Testis (tissue), 3 donors: ENCODE results near the gene ARHGEF11. TPM values are rescaled to one million over a fixed set of nuclear protein-coding genes. Genes with fewer than 3 reads are reported as not detected.

ENCODE experiments used
- DNase-seq: peaks from one replicate; pipeline ENCODE4 v3.0.0-alpha.2; 2019
- H3K27ac ChIP-seq, 2 donors: fragments of 200-600 bp; sonication (generic); one replicate each; pipeline ENCODE4 v1.5.1; 2019
- H3K27me3 ChIP-seq: fragments of 200-600 bp; sonication (generic); one replicate; pipeline ENCODE4 v1.5.1; 2019
- H3K36me3 ChIP-seq: fragments of 200-600 bp; sonication (generic); one replicate; pipeline ENCODE4 v1.5.1; 2017; ENCODE audit warnings: low read depth; ENCODE audit errors: missing control alignments
- H3K4me1 ChIP-seq: fragments of 200-600 bp; sonication (generic); one replicate; pipeline ENCODE4 v1.5.1; 2019
- H3K4me3 ChIP-seq, 2 donors: fragments of 200-600 bp; sonication (generic); one replicate each; pipeline ENCODE4 v1.5.1; 2017 to 2019
- H3K9me3 ChIP-seq: fragments of 200-600 bp; sonication (generic); one replicate; pipeline ENCODE4 v1.5.1; 2017
- CTCF ChIP-seq, 3 experiments: fragments of 450-650 bp in 2 of 3; fragments of 200-600 bp in 1 of 3; sonication (generic) in 1 of 3; IDR thresholded peaks; one replicate each; pipeline ENCODE4 v1.5.1; 2016 to 2019; ENCODE audit warnings: antibody characterized with exemption in 3 of 3, mild to moderate bottlenecking in 2 of 3, moderate library complexity in 1 of 3
- POLR2A ChIP-seq: fragments of 450-650 bp; IDR thresholded peaks from one replicate; pipeline ENCODE4 v1.6.1; 2017; ENCODE audit warnings: antibody characterized with exemption, mild to moderate bottlenecking, moderate library complexity
- WGBS, 2 donors: methylation state at CpG; one replicate each; pipeline ENCODE4 v1.1.5; 2018; 5-methylcytosine and 5-hydroxymethylcytosine counted together
- intact Hi-C: fragments of 100-400 bp; cut with DNase I; formaldehyde crosslinking; loops from one replicate; pipeline ENCODE4 v1.15.1; 2023; ENCODE audit warnings: low total_unique reads
- polyA plus RNA-seq: library from polyadenylated mRNA; stranded (reverse); fragments of 350-450 nt; fragmentation: Illumina TruSeq; extraction: RNeasy Lipid Tissue Mini Kit (QIAGEN cat#74804); gene quantifications from one replicate; pipeline ENCODE4 v1.2.3, GENCODE V29; 2014; ENCODE audit warnings: low read depth, low replicate concordance; ENCODE audit not compliant: insufficient read depth
- total RNA-seq, 2 donors: library from RNA; depleted of rRNA; stranded (reverse); fragments of >200 nt; gene quantifications; one replicate each; pipeline ENCODE4 v1.2.3, GENCODE V29; 2016

The ARHGEF11 gene
- total and polyA plus RNA-seq, 3 donors from 2014 or later: 69.2 to 120 (median 113) TPM

DNA sequence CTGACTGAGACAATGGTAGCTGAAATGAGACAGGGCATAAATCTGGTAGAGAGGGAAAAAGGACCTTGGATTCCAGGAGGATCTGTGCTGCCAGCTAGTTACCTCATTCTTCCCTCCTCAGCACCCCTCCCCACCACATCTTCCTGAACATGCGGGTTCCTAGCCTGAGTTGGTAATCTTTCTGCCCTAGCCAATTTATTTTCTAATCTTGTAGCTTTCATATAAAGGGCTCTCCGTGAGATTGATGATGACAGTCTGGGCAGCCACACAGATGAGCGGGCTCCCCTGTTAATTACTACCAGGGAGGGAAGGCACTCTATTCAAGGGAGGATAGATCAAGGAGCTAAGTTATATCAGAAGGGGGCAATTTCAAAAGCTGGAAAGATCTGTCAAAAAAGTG is 20.2 kb downstream of the ARHGEF11 start:
- Histone ChIP-seq H3K36me3 (no peaks in the 10 kb centered on the region), H3K9me3 (no peaks in the 10 kb centered on the region), H3K27ac (no peak overlapping the region), H3K4me1 (peaks cover 11% of the 10 kb centered on the region), H3K4me3 (no peak overlapping the region), H3K27me3 (no peaks in the 10 kb centered on the region)
- WGBS, 2 donors: 60 to 71% methylated on average over 3 of the region's 3 CpGs
- intact Hi-C loops: no loop called here
- TF ChIP-seq CTCF (IDR thresholded peaks at IDR 0.05) (no peak), POLR2A (no peak)
- DNase-seq: no peak

DNA sequence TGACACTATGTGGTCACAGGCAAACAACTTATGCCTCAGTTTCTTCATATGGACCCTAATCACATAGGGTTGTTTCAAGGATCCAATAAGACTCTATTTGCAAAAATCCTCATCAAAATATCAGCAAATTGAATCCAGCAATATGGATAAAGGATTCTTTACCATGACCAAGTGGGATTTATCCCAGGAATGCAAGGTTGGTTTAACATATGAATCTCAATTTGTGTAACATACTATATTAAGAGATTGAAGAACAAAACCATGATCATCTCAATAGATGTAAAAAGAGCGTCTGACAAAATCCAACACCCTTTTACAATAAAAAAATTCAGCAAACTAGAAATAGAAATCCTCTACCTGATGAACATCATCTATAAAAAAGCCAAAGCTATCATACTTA is 23.9 kb downstream of the ARHGEF11 start:
- Histone ChIP-seq H3K4me1 (peaks cover 8% of the 10 kb centered on the region), H3K27ac (no peak overlapping the region), H3K4me3 (no peak overlapping the region), H3K36me3 (no peaks in the 10 kb centered on the region), H3K27me3 (no peaks in the 10 kb centered on the region), H3K9me3 (no peaks in the 10 kb centered on the region)
- no peak for TF ChIP-seq CTCF (IDR thresholded peaks at IDR 0.05)
- no peak for TF ChIP-seq POLR2A
- intact Hi-C loops: no loop called here
- 98 to 100% methylated on average over 1 of the region's 1 CpG for WGBS, 2 donors
- DNase-seq: no peak

GRCh38 chr1:157019457-157019856 is 26.1 kb downstream of the ARHGEF11 start:
- peaks cover 16% of the 10 kb centered on the region for H3K4me1 ChIP-seq
- H3K27ac ChIP-seq: no peak overlapping the region
- H3K27me3 ChIP-seq: no peaks in the 10 kb centered on the region
- TF ChIP-seq POLR2A (no peak), CTCF (IDR thresholded peaks at IDR 0.05) (no peak)
- no peaks in the 10 kb centered on the region for H3K9me3 ChIP-seq
- H3K4me3 ChIP-seq: no peak overlapping the region
- intact Hi-C loops: no loop called here
- DNase-seq: no peak
- H3K36me3 ChIP-seq: no peaks in the 10 kb centered on the region

DNA sequence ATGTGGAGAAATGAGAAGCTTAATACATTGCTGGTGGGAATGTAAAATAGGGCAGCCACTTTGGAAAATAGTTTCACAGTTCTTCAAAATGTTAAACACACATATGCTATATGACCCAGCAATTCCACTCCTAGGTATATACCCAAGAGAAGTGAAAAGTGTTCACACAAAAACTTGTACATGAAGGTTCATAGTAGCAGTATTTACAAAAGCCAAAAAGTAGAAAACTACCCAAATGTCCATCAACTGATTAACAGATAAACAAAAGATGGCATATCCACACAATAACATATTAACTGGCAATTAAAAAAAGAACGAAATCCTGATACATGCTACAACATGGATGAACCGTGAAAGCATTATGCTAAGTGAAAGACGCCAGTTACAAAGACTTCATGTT is 33.7 kb downstream of the ARHGEF11 start:
- DNase-seq: no peak
- no peak overlapping the region for H3K4me3 ChIP-seq
- H3K27me3 ChIP-seq: no peaks in the 10 kb centered on the region
- H3K9me3 ChIP-seq: no peaks in the 10 kb centered on the region
- intact Hi-C loops: no loop called here
- no peaks in the 10 kb centered on the region for H3K36me3 ChIP-seq
- peaks cover 29% of the 10 kb centered on the region for H3K4me1 ChIP-seq
- WGBS, 2 donors: 96 to 98% methylated on average over 3 of the region's 3 CpGs
- TF ChIP-seq CTCF (IDR thresholded peaks at IDR 0.05) (no peak), POLR2A (no peak)
- no peak overlapping the region for H3K27ac ChIP-seq

DNA sequence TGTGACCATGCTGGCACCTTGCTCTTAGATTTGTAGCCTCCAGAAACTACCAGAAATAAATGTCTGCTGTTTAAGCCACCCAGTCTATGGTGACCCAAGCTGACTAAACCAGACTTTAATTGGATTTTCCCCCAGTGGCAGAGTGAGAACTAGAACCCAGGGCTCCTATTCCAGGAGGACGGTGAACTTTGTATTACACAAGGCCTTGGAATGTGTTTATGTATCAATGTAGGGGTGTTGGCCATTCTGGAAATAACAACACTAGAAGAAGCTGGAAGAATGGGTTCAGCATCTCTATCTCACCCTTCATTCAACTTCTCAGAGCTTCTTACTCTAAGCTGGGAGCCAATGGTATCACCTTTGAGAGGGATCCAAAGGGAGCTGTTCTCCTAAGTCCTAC is 37.0 kb downstream of the ARHGEF11 start:
- intact Hi-C loops: no loop called here
- TF ChIP-seq POLR2A: no peak
- no peak for TF ChIP-seq CTCF (IDR thresholded peaks at IDR 0.05)

More for the DNA sequence above, 37.0 kb downstream of the ARHGEF11 start:
- peaks cover 7% of the 10 kb centered on the region for H3K4me1 ChIP-seq
- DNase-seq: no peak
- H3K9me3 ChIP-seq: no peaks in the 10 kb centered on the region
- no peaks in the 10 kb centered on the region for H3K36me3 ChIP-seq
- no peaks in the 10 kb centered on the region for H3K27me3 ChIP-seq
- 56 to 92% methylated on average over 1 of the region's 1 CpG for WGBS, 2 donors
- no peak overlapping the region for H3K27ac ChIP-seq
- H3K4me3 ChIP-seq: no peak overlapping the region
